Measurements from ENCODE around the gene FOXE1. TPM values are rescaled to one million over a fixed set of nuclear protein-coding genes. Genes with fewer than 3 reads are reported as not detected.

Gene FOXE1
- total RNA-seq, 1 experiment from 2014 or later: not detected

DNA sequence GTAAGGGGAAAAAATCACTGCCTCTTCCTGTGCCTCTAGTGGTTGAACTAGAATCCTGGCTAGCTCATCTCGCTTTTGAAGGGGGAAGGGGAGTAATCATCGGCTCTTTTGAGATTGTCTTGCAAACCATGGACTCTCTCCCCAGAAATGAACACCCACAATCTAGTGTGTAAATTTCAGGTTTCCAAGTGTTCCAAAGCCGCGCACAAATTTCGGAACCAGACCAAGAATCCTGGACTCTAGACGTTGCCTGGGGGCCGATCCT lies 4.9 kb upstream of the FOXE1 start:
- no peak for DNase-seq (ENCODE audit: unreplicated experiment)
- Mint-ChIP-seq H3K36me3 (ENCODE audit: insufficient read depth, unreplicated experiment) (no peaks in the 10 kb centered on the region), H3K9me3 (ENCODE audit: unreplicated experiment) (no peaks in the 10 kb centered on the region), H3K4me1 (ENCODE audit: insufficient read depth, unreplicated experiment) (peaks cover 7% of the 10 kb centered on the region), H3K4me3 (ENCODE audit: unreplicated experiment) (no peak overlapping the region), H3K27me3 (ENCODE audit: insufficient read depth, unreplicated experiment) (peaks cover 51% of the 10 kb centered on the region), H3K27ac (ENCODE audit: low read depth, unreplicated experiment) (no peak overlapping the region)
- BruUV-seq (replicated peaks): no TSS peak
- intact Hi-C loops (cut with micrococcal nuclease): no loop called here
- ChIA-PET POLR2A (no interaction called here), CTCF (no interaction called here)
- TF ChIP-seq, protein P1, sequence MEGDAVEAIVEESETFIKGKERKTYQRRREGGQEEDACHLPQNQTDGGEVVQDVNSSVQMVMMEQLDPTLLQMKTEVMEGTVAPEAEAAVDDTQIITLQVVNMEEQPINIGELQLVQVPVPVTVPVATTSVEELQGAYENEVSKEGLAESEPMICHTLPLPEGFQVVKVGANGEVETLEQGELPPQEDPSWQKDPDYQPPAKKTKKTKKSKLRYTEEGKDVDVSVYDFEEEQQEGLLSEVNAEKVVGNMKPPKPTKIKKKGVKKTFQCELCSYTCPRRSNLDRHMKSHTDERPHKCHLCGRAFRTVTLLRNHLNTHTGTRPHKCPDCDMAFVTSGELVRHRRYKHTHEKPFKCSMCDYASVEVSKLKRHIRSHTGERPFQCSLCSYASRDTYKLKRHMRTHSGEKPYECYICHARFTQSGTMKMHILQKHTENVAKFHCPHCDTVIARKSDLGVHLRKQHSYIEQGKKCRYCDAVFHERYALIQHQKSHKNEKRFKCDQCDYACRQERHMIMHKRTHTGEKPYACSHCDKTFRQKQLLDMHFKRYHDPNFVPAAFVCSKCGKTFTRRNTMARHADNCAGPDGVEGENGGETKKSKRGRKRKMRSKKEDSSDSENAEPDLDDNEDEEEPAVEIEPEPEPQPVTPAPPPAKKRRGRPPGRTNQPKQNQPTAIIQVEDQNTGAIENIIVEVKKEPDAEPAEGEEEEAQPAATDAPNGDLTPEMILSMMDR (IDR thresholded peaks at IDR 0.05; ENCODE audit: unreplicated experiment): no peak

DNA sequence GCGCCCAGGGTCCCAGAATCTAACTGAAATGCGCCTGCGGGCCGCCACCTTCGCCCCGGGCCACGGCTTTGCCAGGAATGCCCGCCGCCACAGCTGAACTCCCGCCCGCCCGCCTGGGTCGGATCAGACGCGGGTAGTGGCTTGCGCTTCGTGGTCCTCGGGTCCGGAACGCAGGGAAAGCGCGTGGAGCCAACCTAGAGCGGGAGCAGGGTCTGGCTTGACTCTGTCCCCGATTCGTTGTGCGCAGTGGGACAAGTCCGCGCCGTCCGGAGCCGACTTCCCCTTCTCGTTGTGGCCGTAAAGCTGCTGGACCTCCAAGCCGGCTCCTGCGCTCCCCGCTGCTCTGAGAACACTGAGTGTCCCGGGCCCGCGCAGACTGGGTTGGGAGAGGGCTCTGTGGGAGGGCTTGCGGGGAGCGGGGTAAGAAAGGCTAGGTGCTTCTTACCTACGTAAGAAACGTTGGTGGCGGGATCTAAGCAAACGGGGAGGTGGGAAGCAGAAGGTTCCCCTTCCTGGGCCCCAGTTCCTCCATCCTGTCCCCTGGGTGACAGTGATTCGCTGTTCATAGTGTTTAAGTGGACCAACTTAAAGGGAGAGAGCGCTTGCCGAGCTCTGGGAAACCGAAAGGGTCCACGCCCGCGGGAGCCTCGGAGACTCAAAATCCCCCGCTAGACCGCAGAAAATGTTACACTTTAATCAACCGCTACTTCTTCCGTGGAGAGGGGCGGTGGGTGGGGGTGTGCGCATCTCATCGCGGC lies 4.4 kb upstream of the FOXE1 start:
- BruUV-seq (replicated peaks): no TSS peak
- POLR2A ChIA-PET: no interaction called here
- Mint-ChIP-seq H3K4me3 (ENCODE audit: unreplicated experiment) (no peak overlapping the region), H3K36me3 (ENCODE audit: insufficient read depth, unreplicated experiment) (no peaks in the 10 kb centered on the region), H3K9me3 (ENCODE audit: unreplicated experiment) (no peaks in the 10 kb centered on the region), H3K27me3 (ENCODE audit: insufficient read depth, unreplicated experiment) (peaks cover 51% of the 10 kb centered on the region), H3K27ac (ENCODE audit: low read depth, unreplicated experiment) (no peak overlapping the region), H3K4me1 (ENCODE audit: insufficient read depth, unreplicated experiment) (peaks cover 7% of the 10 kb centered on the region)
- CTCF ChIA-PET: no interaction called here
- TF ChIP-seq, protein P1 (IDR thresholded peaks at IDR 0.05; ENCODE audit: unreplicated experiment): no peak
- no peak for DNase-seq (ENCODE audit: unreplicated experiment)
- intact Hi-C loops (cut with micrococcal nuclease): no loop called here

DNA sequence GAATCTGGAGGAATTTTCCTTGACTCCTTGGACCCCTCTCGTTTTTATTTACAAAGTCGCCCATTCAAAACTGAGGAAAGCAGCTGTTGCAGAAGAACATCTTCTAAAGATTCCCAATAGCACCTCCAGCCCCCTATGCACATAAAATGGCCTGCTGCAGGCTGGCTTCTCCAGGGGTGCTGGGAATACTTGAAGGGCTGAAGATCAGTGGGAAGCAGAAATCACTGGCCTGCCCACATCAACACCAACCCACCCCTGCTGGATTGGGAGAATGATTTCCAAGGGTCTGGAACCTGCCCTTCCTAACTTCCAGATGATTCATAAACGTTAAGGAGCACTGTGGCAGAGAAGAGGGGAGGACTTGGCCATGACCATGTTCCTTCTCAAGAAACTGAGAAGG lies 3.0 kb upstream of the FOXE1 start:
- BruUV-seq (replicated peaks): no TSS peak
- ChIA-PET CTCF (no interaction called here), POLR2A (no interaction called here)
- intact Hi-C loops (cut with micrococcal nuclease): no loop called here
- Mint-ChIP-seq H3K27me3 (ENCODE audit: insufficient read depth, unreplicated experiment) (peaks cover 51% of the 10 kb centered on the region), H3K27ac (ENCODE audit: low read depth, unreplicated experiment) (no peak overlapping the region), H3K4me1 (ENCODE audit: insufficient read depth, unreplicated experiment) (peaks cover 6% of the 10 kb centered on the region), H3K36me3 (ENCODE audit: insufficient read depth, unreplicated experiment) (no peaks in the 10 kb centered on the region), H3K4me3 (ENCODE audit: unreplicated experiment) (no peak overlapping the region), H3K9me3 (ENCODE audit: unreplicated experiment) (no peaks in the 10 kb centered on the region)
- TF ChIP-seq, protein P1 (IDR thresholded peaks at IDR 0.05; ENCODE audit: unreplicated experiment): no peak
- DNase-seq (ENCODE audit: unreplicated experiment): no peak

DNA sequence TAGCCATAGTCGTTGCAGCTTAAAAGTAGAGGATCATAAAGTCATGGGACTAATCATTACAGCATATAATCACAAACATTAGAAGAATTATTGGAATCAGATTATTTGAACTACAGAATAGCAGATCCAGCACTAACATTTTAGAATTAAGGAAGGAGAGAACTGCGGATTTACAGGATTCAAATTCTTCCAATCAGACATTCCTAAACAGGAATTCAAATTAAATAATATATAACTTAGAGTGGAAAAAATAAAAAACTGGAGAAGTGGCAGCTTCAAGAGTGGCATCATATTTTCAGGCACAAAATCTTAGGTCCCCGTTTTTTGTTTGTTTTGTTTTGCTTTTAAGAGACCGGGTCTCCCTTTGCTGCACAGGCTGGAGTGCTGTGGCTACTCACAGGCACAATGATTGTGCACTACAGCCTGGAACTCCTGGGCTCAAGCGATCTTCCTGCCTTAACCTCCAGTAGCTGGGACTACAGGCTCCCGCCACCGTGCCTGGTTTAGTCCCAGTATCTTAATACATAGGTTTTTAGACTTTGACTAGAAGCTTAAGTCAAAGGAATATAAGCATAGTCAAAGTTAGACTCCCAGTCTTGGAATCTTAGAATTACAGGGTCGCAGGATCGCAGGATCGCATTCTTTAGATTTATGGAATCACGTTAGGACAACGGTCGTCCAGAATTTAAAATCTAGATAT lies 2.1 kb upstream of the FOXE1 start:
- H3K36me3 Mint-ChIP-seq (ENCODE audit: insufficient read depth, unreplicated experiment): no peaks in the 10 kb centered on the region
- ChIA-PET CTCF (no interaction called here), POLR2A (interaction anchor here (0.6 kb wide), 1 partner anchor 12 kb away, joined by 3 read pairs; no protein-coding TSS in a partner anchor)
- TF ChIP-seq, protein P1 (IDR thresholded peaks at IDR 0.05; ENCODE audit: unreplicated experiment): no peak
- H3K9me3 Mint-ChIP-seq (ENCODE audit: unreplicated experiment): no peaks in the 10 kb centered on the region
- no peak overlapping the region for H3K27ac Mint-ChIP-seq (ENCODE audit: low read depth, unreplicated experiment)
- no peak overlapping the region for H3K4me3 Mint-ChIP-seq (ENCODE audit: unreplicated experiment)
- no TSS peak for BruUV-seq (replicated peaks)
- intact Hi-C loops (cut with micrococcal nuclease): no loop called here
- peaks cover 49% of the 10 kb centered on the region for H3K27me3 Mint-ChIP-seq (ENCODE audit: insufficient read depth, unreplicated experiment)
- no peak for DNase-seq (ENCODE audit: unreplicated experiment)
- H3K4me1 Mint-ChIP-seq (ENCODE audit: insufficient read depth, unreplicated experiment): no peaks in the 10 kb centered on the region
